Activated CD4-positive, CD25-positive, alpha-beta regulatory T cell treated with anti-CD3 and anti-CD28 coated beads, Interleukin-2, amount 50 U/mL, for 24 hours (primary cell): ENCODE data around the gene KAZALD1.

Source experiments
- ATAC-seq, 2 donors: fragments of 150-1000 bp; cut with Tn5 transposase; one replicate each; pipeline ENCODE4 v1.10.0; 2021; ENCODE audit warnings: mild to moderate bottlenecking in 1 of 2, moderate library complexity in 1 of 2

The KAZALD1 gene, protein sequence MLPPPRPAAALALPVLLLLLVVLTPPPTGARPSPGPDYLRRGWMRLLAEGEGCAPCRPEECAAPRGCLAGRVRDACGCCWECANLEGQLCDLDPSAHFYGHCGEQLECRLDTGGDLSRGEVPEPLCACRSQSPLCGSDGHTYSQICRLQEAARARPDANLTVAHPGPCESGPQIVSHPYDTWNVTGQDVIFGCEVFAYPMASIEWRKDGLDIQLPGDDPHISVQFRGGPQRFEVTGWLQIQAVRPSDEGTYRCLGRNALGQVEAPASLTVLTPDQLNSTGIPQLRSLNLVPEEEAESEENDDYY

DNA sequence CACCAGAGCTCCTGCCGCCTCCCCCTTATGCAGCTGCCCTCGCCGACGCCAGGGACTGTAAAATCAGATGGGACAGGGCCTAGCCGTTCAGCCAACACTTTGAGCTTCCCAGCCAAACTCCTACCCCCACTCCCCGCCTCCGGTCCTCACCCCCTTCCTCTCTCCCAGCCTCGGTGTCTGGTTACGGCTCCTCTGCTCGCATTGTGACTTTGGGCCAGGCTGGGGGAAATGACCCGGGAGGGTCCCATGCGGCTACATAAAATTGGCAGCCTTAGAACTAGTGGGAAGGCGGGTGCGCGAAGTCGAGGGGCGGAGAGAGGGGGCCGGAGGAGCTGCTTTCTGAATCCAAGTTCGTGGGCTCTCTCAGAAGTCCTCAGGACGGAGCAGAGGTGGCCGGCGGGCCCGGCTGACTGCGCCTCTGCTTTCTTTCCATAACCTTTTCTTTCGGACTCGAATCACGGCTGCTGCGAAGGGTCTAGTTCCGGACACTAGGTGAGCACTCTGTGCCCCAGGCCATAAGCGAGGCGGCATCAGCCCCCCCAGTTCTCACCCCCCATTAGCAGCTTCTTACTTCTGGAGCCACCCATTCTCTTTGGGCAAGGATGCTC lies at the start of gene KAZALD1:
KAZALD1 (plus strand) TSS at position 366 of the 608 bp plus-strand sequence. CDS start 604 bp downstream, outside the sequence.
- ATAC-seq = no peak

- ATAC-seq = peak; percentile 93 to 95
Observed at GRCh38 chr10:101012525-101013364, 49.0 kb upstream of the KAZALD1 start.

DNA sequence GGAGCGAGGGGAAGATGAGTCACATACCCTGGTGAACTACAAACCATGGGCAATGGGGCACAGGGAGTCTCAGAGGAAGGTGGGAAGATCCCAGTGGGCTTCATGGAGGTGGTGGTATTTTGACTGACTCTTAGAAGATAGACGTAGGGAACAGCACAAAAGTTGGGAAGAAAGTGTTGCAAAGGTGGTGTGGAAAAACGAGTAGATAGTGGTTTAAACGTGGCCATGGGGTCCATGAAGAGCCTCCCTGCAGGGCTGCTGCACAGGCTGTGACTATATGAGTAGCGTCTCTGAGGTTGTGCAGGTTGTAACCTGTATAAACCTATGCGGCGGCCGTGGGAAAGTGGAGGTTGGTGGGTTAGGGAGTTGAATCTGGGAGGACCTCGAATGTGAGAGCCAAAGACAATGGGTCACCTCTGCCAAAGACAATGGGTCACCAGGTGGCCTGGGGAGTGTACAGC lies 48.4 kb upstream of the KAZALD1 start:
- no peak for ATAC-seq

GRCh38 chr10:101014230-101014884 lies 47.4 kb upstream of the KAZALD1 start:
- no peak for ATAC-seq

- peak in 1 of 2 donors; percentile 27 for ATAC-seq
Observed at GRCh38 chr10:101014966-101015581, 46.7 kb upstream of the KAZALD1 start.

DNA sequence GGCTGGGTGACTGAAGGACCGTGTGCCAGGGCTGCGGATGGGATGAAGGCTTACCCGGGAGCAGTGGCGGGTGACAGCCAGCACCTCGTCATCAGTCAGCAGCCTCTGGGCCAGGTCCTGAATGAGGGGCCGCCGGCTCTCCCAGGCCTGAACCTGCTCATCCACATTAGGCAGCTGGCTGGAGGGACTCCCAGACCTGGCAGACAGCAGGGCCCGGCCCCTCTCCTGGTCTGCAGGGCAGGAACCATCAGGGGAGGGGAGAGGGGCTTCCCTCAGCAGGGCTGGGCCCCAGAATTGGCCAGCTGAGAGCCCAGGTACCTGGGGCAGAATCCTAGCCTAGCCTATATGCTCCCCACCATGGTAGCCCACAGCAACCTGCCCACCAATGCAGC lies 46.2 kb upstream of the KAZALD1 start:
- no peak for ATAC-seq

DNA sequence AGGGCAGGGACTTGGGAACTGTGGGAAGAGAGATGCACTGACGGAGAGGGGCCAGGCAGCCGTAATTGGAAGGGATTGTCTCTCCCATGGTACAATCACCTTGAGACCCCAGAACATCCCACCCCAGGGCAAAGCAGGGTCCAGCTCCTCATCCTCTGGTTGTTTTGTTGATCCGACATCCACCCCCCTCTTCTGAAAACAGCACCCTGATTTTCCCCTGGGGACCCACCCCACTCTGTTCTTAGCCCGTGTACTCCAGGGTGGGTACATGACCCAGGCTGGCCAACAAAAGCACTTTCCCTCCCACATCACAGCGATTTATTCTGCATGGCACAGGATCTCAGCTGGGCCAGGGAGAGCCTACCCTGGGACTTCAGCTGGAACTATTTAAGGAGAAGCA lies 45.0 kb upstream of the KAZALD1 start:
- ATAC-seq = no peak

DNA sequence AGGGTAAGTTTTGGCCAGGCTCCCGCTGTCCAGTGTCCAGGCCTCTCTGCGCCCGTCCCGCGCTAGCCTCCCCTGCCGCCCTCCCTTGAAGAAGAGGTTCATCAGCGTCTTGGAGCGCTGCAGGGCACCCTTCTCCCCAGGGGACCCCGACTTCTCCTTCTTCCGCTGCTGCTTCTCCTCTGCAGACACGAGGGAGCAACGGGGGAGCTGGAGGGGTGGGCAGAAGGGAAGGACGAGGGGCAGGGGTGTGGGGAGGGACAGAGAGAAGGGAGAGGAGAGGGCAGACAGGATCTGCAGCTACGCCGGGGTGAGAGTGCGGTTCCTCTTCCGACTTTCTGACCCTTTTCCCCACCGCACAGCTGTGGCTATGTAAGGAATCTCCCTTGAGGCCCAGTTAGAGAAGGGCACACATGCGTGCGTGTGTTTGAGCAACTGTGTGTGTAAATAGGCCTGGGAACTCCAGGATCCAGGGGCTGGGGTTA lies 43.6 kb upstream of the KAZALD1 start:
- no peak for ATAC-seq

DNA sequence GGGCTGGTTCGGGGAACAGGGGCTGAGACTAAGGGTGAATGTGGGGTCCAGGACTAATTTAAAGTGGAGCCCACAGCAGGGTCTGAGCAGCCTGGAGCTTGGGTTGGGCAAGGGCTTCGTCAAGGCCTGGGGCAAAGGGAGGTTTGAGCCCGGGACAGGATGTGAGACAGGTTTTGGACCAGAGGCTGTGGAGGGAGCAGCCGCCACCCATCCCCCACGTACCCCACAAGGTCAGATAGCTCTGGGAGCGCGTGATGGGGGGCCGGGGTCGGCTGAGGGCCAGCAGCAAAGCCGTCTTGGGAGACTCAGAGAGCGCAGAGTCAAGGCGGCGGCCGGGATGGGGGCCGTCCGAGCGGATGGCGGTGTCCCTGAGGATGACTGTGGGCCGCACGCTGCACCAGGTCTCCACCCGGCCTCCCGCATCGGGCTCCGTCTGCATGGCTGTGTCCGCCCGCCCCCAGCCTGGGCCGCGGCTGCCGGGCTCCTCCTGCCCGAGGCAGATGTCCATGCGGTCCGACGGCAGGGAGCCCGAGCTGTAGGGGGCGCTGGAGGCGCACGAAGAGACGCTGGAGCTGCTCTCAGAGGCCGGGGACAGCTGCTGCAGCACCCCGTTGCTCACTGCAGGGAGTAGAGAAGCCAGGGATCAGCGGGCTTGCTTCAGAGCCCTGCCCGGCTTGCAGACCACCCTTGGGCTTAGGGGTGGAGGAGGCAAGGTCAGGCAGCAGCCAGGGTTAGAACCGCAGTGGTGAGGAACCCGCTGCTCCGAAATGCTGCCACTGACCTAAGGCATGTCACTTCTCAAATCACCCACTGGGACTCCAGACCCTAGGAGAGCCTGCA lies 43.0 kb upstream of the KAZALD1 start:
- ATAC-seq = peak; percentile 63 to 64

DNA sequence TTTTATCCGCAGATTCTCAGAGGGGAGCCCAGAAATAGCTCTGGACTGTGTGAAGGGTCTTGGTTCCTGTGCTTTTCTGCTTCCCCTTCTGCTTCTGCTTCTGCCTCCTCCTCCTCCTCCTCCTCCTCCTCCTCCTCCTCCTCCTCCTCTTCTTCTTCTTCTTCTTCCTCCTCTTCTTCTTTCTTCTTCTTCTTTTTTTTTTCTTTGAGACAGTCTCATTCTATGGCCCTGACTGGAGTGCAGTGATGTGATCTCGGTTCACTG lies 42.4 kb upstream of the KAZALD1 start:
- no peak for ATAC-seq

DNA sequence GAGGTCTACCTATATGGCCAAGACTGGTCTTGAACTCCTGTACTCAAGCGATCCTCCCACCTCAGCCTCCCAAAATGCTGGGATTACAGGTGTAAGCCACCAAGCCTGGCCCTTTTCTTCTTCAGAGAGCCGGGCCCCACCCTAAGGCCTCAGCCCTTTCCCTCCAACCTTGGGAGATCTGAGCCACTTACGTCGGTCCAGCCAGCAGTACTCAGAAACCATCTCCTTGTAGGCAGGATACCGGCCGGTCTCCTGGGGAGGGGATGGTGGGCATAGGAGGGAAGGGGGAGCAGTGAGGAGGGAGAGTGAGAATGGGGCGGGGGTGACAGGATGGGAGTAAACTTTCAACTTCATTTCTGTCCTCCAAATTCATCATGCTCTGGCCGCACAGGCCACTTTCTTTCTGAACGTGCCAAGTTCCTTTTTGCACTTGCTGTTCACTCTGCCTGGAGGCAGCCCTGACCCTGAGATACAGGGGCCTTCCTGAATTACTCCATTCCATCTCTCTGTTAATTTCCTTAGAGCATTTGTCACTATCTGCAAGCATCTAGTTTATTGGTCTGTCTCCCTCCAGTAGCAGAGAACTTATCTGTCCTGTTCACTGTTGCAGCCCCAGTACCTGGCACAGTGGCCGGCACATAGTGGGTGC lies 41.2 kb upstream of the KAZALD1 start:
- ATAC-seq = no peak

DNA sequence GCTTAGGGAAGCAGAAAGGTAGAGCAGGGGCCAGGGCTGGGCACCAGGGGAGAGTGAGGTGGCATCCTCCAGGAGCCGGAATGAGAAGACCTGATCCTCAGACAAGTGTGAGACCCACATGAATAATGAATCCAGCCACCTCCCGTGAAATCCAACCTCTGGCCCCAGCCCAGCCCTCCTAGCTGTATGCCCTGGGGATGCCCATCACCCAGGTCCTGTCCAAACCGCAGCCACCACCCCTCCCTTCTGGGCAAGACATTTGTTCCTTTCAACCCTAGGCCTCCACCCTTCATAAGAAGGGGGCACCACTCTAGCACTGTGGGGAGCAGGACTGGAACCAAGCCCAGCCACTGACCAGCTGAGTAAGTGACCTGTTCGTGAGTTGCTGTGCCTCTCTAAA lies 40.5 kb upstream of the KAZALD1 start:
- no peak for ATAC-seq

DNA sequence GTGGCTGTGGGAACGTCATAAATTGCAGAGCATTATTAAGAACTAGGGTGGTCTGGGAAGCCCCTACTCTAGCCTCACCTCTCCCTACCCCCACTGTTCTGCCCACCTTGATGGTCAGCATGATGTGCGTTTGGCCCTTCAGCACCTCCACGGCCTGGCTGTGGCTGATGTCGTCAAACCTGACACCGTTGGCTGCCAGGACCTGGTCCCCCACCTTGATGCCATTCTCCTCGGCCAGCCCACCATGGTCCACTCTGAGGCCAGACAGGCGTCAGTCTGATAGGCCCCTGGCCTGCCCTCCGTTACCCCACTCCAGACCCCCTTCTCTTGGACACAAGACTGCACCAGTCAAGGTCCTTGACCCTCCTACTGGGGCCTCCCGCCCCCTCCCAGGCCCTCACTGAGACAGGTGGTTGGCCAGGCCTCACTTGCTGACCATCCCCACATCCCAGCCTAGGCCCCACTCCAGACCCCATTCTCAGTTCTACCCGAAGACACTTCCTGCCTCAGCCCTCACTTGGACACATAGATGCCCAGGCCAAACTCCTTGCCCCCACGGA lies 40.0 kb upstream of the KAZALD1 start:
- no peak for ATAC-seq

DNA sequence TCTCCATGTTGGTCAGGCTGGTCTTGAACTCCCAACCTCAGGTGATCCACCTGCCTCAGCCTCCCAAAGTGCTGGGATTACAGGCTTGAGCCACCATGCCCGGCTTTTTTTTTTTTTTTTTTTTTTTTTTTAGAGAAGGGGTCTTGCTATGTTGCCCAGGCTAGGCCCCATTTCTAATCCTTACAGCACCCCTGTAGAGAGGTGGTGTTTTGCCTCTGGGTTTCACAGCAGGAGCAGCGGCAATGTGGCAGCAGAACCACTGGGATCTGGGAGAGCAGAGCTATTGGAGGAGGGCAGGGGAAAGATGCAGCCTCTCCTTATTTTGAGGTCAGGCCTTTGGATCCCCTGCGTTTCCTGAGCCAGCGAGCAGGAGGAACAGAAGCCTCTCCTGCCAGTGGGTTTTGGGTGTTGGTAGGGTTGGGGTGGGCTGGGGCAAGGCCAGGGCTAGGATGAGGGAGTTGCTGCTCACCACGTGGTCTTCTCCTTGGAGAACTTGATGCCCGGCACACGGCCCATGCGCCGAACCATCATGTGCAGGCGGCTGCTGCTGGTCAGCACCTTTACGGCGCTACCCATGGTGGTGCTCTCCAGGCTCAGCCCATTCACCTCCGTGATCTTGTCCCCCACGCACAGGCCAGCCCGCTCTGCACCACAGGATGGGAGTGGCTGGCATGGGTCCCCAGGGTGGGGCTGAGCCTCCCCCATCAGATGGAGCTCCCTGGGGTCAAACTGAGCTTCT lies 38.7 kb upstream of the KAZALD1 start:
- ATAC-seq = no peak

DNA sequence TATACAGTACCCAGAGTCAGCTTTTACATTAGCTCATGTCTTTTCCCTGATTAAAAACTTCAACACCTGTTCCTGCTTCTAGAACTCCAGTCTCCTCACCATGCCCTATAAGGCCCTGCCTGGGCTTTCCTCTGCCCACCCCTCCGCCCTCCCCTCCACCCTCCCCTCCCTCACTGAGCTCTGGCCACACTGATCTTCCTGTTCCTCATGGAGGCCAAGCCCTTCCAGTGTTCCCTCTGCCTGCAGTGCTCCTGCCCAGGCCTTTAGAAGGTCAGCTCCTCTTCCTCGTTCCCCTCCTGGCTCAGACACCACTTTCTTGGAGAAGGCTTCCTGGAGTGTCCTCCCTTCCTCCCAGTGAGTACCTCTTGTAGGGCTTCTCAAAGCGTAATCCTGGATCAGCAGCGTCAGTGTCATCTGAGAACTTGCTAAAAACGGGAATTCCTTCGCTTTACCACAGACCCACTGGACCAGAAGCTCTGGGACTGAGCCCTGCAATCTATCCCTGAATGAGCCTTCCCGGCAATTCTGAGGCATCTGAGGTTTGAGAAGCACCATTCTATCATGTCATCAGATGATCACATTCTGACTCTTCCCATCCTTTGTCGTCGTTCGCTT lies 34.6 kb upstream of the KAZALD1 start:
- no peak for ATAC-seq

- no peak for ATAC-seq
Observed at GRCh38 chr10:101028446-101029337, 33.1 kb upstream of the KAZALD1 start.

DNA sequence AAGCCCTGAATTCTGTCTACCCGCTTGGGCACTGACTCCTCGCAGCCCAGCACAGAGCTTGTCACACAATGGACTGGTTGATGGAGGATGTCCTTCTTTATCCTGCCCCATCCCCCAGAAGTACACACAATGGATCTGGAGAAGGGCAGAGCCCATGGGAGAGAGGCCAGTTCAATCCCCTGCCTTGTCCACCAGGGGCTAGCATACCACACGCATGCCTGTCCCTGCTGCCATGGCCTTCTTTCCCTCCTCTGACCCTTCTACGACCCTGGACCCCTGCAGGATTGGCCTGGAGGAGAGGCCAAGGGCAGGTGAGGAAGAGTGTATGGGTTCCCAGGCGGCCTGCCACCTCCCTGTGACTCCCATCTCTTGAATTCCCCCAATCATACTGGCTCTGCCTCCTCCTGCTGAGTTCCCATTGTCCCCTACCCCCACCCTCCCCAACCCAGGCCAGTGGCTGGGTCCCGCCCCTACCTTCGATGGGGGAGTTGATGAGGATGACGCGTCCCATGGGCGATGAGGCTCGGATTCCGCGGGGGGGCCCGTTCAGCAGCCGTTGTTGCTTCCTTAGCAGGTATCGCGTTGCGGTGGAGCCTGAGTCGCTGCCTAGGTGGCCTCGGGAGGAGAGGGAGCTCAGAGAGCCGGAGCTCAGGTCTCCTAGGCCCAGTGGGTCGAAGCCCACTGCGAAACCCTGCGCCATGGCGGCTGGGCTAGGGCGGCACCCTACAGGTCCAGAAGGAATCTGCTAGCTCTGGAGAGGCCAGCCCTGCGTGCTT lies 32.1 kb upstream of the KAZALD1 start:
- no peak for ATAC-seq
